VCaP (cell line): ENCODE results near the gene MICU1.

Experiments
- H3K27ac ChIP-seq: fragments of 450-650 bp; 2 replicates; pipeline ENCODE4 v1.5.1; 2017
- TF ChIP-seq, protein P1 (sequence below): fragments of 450-650 bp; conservative IDR thresholded peaks from 2 replicates; pipeline ENCODE4 v1.5.1; 2017; ENCODE audit warnings: mild to moderate bottlenecking, moderate library complexity

MICU1 gene

DNA sequence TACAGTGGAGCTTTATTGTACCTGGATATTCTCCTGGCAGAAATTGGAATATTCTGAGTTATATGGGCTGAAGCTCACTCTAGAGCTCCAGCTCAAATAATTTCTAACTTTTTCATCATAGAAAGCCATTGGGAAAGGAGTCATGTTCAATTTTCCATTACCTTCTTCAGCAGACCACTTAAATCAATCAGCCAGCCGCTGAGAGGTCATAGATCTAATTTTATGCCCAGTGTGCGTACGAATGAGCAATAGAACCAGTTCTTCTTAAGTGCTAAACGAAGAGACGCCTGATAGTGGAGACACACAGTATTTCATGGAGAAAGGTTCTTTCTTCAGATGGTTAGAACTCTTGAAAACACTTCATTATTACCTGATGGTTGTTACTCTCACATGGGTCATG lies 236.2 kb downstream of the MICU1 start:
- TF ChIP-seq, protein P1, sequence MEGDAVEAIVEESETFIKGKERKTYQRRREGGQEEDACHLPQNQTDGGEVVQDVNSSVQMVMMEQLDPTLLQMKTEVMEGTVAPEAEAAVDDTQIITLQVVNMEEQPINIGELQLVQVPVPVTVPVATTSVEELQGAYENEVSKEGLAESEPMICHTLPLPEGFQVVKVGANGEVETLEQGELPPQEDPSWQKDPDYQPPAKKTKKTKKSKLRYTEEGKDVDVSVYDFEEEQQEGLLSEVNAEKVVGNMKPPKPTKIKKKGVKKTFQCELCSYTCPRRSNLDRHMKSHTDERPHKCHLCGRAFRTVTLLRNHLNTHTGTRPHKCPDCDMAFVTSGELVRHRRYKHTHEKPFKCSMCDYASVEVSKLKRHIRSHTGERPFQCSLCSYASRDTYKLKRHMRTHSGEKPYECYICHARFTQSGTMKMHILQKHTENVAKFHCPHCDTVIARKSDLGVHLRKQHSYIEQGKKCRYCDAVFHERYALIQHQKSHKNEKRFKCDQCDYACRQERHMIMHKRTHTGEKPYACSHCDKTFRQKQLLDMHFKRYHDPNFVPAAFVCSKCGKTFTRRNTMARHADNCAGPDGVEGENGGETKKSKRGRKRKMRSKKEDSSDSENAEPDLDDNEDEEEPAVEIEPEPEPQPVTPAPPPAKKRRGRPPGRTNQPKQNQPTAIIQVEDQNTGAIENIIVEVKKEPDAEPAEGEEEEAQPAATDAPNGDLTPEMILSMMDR = no peak
- H3K27ac ChIP-seq = no peak overlapping the region

DNA sequence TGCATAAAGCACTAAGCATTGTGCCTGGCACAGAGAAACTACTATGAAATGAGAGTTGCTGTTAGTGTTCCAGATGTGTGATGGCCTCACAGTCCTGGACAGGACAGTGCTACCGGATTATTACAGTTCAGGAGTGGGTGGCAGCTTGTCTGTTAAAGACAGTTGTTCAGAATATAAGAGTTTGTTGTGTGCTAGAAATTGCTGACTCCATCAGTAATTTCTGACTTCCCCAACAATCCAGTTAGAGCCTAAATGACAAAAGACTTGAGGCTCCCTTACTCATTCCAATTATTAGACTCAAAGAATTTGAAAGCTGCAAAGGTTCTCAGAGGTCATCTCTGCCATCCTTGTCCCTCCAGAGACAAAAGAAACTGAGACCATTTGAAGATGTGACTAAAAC lies 236.9 kb downstream of the MICU1 start:
- TF ChIP-seq, protein P1 = no peak
- no peak overlapping the region for H3K27ac ChIP-seq

DNA sequence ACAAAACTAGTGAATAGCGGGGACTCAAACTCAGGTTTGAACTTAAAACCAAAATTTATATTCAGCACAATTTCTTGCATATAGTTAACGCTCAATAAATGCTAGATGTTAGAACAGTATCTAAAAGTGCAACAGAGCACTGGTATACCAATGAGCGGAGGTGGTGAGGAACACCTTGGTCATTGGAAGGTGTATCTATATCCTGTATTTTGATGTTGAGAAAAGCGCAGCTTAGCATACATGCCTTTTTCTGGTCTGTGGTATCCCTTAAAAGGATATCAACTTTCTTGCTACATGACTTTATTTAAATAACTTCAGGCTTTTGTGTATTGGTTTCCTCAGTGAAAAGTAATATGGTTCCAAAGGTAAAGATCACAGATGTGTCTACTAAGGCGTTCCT lies 237.8 kb downstream of the MICU1 start:
- TF ChIP-seq, protein P1 = no peak
- H3K27ac ChIP-seq = no peak overlapping the region

DNA sequence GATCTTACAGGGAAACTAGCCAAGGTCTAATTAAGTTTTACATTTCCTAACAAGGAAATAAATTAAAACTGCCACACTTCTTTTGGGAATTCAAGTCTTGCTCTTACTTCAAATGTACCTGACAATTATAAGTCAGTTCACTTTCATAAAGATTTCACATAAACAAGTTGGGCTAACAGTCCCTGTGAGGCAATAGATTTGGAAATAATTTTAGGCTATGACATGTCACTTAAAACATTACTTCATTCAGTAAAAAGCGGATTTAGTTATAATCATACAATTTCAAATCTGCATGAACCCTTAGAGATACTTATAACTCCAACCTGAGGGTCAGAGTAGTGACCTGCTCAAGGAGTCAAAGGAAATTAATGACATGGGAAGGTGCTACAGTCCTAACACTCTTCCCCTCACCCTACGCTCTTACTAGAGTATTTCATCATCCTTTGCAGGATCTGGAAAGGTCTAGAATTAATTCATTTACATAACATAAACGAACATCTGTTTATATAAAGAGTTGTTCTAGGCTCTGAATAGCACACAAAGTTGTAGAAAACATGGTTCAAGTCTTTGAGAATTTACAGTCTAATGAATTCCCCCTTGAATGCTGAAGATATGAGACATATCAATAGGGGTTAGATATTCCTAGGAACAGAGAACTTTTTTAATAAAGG lies 238.8 kb downstream of the MICU1 start:
- no peak overlapping the region for H3K27ac ChIP-seq

DNA sequence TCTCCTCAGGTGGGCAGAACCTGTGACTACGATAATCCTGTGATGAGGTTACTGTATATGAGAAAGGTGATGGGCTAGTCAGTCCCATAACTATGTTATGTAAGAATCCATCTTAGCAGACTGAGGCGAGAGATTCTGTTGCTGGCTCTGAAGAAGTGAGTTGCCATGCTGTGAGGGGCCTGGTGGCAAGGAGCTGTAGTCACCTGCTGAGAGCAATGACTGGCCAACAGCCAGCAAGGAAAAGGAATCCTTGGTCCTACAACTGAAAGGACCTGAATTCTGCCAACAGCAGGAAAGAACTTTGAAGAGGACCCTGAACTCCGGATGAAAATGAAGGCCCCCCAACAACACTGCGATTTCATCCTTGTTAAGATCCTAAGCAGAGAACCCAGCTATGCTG lies 240.2 kb downstream of the MICU1 start:
- H3K27ac ChIP-seq = peak overlapping the region; percentile 54

More for the DNA sequence above, 238.8 kb downstream of the MICU1 start:
- TF ChIP-seq, protein P1 = no peak

DNA sequence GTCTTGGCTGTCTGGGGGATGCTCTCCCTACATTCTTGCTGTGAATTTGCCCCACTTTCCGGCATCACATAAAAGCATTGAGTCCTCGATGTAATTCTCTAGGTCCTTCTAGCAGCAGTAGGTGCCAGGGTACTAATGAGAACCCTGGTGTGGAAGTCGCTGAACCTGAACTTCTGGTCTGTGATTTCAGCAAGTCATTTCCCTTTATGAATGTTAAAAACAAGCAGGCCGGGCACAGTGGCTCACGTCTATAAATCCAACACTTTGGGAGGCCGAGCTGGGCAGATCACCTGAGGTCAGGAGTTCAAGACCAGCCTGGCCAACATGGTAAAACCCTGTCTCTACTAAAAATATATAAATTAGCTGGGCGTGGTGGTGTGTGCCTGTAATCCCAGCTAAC lies 240.9 kb downstream of the MICU1 start:
- peak overlapping the region; percentile 54 for H3K27ac ChIP-seq

More for the DNA sequence above, 240.2 kb downstream of the MICU1 start:
- TF ChIP-seq, protein P1 = no peak

DNA sequence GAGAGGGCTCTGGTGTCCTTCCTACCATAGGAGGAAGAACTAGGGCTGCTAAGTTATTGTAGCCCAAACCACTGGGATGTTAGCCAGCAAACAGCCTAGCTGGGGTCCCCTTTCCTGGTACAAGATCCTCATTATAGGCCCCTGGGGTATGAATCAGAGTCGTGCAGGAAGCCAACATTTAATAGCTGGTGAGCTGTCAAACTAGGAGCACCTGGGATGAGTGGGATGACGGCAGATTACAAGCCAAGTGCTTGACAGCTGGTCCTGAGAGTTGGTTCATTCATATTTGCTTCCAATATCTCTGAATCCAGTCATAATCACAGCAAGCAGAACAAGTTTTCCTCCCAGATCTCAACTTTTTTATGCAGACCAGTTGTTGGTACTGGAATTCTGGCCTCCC lies 246.1 kb downstream of the MICU1 start:
- no peak overlapping the region for H3K27ac ChIP-seq
- TF ChIP-seq, protein P1 = no peak

DNA sequence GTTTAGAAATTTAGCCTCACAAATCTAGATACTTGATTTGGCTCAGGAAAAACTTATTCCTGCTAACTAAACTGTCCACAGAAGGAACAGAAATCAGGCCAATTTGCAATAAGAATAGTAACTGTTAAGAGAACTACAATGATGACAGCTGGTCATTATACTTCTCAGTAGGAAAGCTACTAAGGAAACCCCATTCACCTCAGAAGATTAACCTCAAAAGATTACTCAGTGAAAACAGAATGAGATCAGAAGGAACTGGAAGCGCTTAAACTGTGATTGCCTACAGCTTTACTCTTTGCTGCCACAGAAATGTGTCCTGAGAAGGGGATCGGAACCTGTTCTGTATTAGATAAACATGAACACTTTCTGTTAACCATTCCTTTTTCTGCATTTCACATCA lies 246.8 kb downstream of the MICU1 start:
- H3K27ac ChIP-seq = no peak overlapping the region
- TF ChIP-seq, protein P1 = no peak
